Measurements from ENCODE around the gene CADPS. TPM values are rescaled to one million over a fixed set of nuclear protein-coding genes. Genes with fewer than 3 reads are reported as not detected.

CADPS gene
- total and polyA plus RNA-seq, 4 donors, result 0.13 to 0.99 (median 0.75) TPM; not detected in 1

DNA sequence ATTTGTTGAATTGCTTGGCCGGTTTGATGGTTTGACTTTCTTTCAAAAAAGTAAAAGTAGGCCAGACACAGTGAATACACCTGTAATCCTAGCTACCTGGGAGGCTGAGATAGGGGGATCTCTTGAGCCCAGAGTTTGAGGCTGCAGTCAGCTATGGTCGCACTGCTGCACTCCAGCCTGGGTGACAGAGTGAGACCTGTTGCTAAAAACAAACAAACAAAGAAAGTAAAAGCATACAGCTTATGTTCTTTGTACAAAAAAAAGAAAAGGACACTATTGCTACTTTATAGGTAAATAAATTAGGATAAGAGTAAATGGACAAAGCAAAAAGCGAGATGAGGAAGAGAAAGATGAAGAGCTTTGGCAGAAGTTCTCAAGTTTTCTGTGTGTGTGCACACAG, 488.0 kb downstream of the CADPS start:
- Histone ChIP-seq H3K4me3 (ENCODE audit: low read length in 2 of 2) (no peak overlapping the region), H3K27ac (ENCODE audit: low read depth in 1 of 2, low read length in 2 of 2) (no peak overlapping the region), H3K4me1 (ENCODE audit: control insufficient read depth in 1 of 2, insufficient read depth in 2 of 2, low read length in 2 of 2) (no peaks in the 10 kb centered on the region), H3K9me3 (ENCODE audit: control insufficient read depth, low read length) (peaks cover 4% of the 10 kb centered on the region), H3K36me3 (ENCODE audit: control insufficient read depth in 1 of 2, insufficient read depth in 2 of 2, low read length in 1 of 2) (no peaks in the 10 kb centered on the region), H3K27me3 (ENCODE audit: control insufficient read depth in 1 of 2, insufficient read depth in 2 of 2, low read length in 1 of 2) (no peaks in the 10 kb centered on the region)
- intact Hi-C loops (cut with DNase I), result no loop called here
- DNase-seq, result no peak
- no peak for ATAC-seq (ENCODE audit: low FRiP score)
- 75 to 82% methylated on average over 3 of the region's 3 CpGs for WGBS, 2 donors

DNA sequence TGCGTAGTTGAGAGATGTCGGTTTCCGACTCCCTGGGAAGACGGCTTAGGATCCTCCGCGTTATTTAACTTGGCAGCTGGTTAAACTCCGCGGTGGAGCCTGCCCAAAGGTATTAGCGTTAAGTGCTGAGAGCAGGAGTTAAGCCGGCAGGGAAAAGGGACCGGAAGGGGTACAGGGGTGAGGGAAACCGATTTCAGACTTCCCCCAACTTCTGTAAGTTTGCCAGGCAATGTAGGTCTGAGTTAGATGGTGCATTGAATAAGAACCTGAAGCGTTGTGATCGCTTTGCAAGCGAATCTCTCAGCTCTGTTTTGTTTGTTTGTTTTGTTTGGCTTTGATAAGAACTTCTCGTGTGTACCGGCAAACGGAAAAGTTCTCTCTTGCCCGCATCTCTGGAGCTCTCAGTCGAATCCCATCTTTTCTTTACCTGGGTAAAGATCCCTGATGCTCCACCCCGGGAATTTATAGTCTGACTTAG, 495.9 kb downstream of the CADPS start:
- no peaks in the 10 kb centered on the region for H3K36me3 ChIP-seq (ENCODE audit: control insufficient read depth in 1 of 2, insufficient read depth in 2 of 2, low read length in 1 of 2)
- peaks cover 0 to 2% of the 10 kb centered on the region in 2 donors for H3K27me3 ChIP-seq (ENCODE audit: control insufficient read depth in 1 of 2, insufficient read depth in 2 of 2, low read length in 1 of 2)
- no peaks in the 10 kb centered on the region for H3K9me3 ChIP-seq (ENCODE audit: control insufficient read depth, low read length)
- 7% methylated on average over 21 of the region's 21 CpGs for WGBS, 2 donors
- ATAC-seq (ENCODE audit: low FRiP score) (no peak), DNase-seq (no peak)
- intact Hi-C loops (cut with DNase I), result no loop called here
- no peak overlapping the region for H3K27ac ChIP-seq (ENCODE audit: low read depth in 1 of 2, low read length in 2 of 2)
- no peak overlapping the region for H3K4me3 ChIP-seq (ENCODE audit: low read length in 2 of 2)
- no peaks in the 10 kb centered on the region for H3K4me1 ChIP-seq (ENCODE audit: control insufficient read depth in 1 of 2, insufficient read depth in 2 of 2, low read length in 2 of 2)

DNA sequence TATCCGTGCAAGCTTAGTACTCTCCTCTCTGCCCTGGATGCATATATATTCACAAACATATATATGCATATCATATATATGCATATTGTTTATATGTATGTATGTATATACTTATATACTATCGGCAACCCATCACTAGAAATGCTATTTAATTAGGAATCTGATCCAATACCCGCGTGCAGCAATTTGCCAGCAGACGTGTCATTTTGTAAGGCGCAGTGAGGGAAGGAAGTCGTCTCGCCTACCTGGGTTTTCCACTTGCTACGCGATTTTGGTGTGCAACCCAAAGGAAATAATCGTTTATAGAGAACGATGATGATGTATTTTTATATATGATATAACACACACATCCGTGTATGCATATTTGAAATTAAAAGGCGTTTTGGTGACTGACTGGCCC, 496.3 kb downstream of the CADPS start:
- Histone ChIP-seq H3K4me1 (ENCODE audit: control insufficient read depth in 1 of 2, insufficient read depth in 2 of 2, low read length in 2 of 2) (no peaks in the 10 kb centered on the region), H3K27ac (ENCODE audit: low read depth in 1 of 2, low read length in 2 of 2) (no peak overlapping the region), H3K4me3 (ENCODE audit: low read length in 2 of 2) (no peak overlapping the region), H3K27me3 (ENCODE audit: control insufficient read depth in 1 of 2, insufficient read depth in 2 of 2, low read length in 1 of 2) (peaks cover 0 to 2% of the 10 kb centered on the region in 2 donors), H3K36me3 (ENCODE audit: control insufficient read depth in 1 of 2, insufficient read depth in 2 of 2, low read length in 1 of 2) (no peaks in the 10 kb centered on the region), H3K9me3 (ENCODE audit: control insufficient read depth, low read length) (no peaks in the 10 kb centered on the region)
- WGBS, 2 donors, result 13 to 14% methylated on average over 14 of the region's 14 CpGs
- no peak for ATAC-seq (ENCODE audit: low FRiP score)
- no peak for DNase-seq
- intact Hi-C loops (cut with DNase I), result no loop called here

DNA sequence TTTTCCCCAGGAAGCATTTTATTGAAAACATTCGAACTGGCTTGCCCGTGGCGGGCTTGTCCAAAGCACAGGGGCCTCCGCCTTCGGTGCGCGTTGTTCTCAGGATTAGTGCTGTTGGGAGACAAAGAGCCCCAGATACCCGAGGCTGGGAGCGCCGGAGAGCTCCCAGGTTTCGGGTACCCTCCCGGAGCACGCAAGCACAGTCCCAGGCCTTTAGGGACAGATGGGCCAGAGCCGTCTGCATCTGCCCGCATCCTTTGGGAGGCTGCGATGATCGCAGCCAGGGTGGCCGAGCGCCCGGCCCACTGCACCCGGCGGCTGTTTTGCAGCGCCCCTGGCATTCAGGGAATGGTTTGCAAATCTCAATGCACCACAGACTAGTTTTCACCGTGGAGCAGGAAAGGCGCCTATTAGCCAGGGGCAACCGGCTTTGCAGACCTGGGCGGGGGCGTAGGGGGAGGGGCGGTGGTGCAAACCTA, 496.9 kb downstream of the CADPS start:
- no peak overlapping the region for H3K27ac ChIP-seq (ENCODE audit: low read depth in 1 of 2, low read length in 2 of 2)
- intact Hi-C loops (cut with DNase I), result no loop called here
- ATAC-seq (ENCODE audit: low FRiP score) (no peak), DNase-seq (no peak)
- no peak overlapping the region for H3K4me3 ChIP-seq (ENCODE audit: low read length in 2 of 2)
- no peaks in the 10 kb centered on the region for H3K36me3 ChIP-seq (ENCODE audit: control insufficient read depth in 1 of 2, insufficient read depth in 2 of 2, low read length in 1 of 2)
- H3K27me3 ChIP-seq (ENCODE audit: control insufficient read depth in 1 of 2, insufficient read depth in 2 of 2, low read length in 1 of 2), result peaks cover 0 to 2% of the 10 kb centered on the region in 2 donors
- H3K9me3 ChIP-seq (ENCODE audit: control insufficient read depth, low read length), result no peaks in the 10 kb centered on the region
- H3K4me1 ChIP-seq (ENCODE audit: control insufficient read depth in 1 of 2, insufficient read depth in 2 of 2, low read length in 2 of 2), result no peaks in the 10 kb centered on the region
- WGBS, 2 donors, result 2 to 4% methylated on average over 29 of the region's 29 CpGs

DNA sequence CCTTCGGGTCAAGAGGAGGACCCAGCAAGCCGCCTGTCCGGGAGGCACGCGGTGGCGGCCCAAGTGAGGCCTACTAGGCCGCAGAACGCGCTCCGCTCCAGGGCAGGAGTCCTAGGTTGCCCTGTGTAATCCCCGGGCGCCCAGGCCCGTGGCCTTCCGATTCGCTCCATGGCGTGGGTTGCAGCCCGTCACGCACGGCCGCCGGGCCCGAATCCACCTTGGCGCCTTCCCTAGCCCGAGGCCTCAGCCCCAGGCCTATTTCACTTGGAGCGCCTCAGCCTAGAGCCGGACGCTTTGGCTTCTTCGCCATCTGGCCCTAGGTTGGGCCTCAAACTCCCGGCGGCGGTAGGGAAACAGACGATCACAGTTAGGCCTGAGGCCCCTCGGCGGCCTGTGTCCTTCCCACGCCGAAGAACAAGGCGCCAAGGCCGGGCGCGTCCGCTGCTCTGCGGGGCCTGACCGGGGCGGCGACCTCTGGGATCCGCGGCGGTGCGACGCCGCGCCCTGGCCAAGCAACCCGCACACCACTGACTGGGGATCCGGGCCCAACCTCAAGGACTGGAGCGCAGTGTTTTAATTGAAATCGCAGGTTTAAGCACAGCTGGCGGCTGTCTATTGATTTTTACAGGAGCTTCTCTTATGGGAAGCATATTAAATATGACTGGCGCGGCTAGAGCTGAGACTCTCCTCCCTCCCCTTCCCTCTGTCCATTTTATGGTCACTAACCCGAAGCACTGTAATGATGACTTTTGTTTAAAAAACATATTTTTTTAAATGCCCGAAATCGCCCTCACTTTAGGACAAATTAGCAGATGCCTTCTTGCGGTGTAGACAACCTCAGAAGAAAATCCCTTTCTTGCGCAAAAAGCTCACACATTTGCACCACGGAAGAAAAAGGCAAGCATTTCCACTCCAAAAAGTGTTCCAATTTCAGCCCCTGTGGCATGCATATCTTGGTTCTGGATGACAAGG, 498.0 kb downstream of the CADPS start:
- WGBS, 2 donors, result 35 to 36% methylated on average over 63 to 65 of the region's 65 CpGs
- Histone ChIP-seq H3K36me3 (ENCODE audit: control insufficient read depth in 1 of 2, insufficient read depth in 2 of 2, low read length in 1 of 2) (no peaks in the 10 kb centered on the region), H3K4me3 (ENCODE audit: low read length in 2 of 2) (no peak overlapping the region), H3K27ac (ENCODE audit: low read depth in 1 of 2, low read length in 2 of 2) (no peak overlapping the region), H3K4me1 (ENCODE audit: control insufficient read depth in 1 of 2, insufficient read depth in 2 of 2, low read length in 2 of 2) (no peaks in the 10 kb centered on the region), H3K27me3 (ENCODE audit: control insufficient read depth in 1 of 2, insufficient read depth in 2 of 2, low read length in 1 of 2) (peaks cover 0 to 2% of the 10 kb centered on the region in 2 donors), H3K9me3 (ENCODE audit: control insufficient read depth, low read length) (no peaks in the 10 kb centered on the region)
- DNase-seq (no peak), ATAC-seq (ENCODE audit: low FRiP score) (no peak)
- intact Hi-C loops (cut with DNase I), result no loop called here

DNA sequence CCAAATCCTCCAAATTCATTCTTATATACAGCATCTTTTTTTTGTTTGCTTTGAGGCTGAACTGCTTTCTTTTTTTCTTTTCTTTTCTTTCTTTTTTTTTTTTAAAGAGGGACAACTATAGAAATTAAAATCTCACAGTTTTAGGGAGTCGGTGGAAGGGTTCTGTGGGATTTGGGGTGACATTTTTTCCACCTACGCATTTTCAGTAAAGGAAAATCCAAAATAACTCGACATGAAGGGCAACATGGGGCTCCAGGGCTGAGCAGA, 498.8 kb downstream of the CADPS start:
- no peak for ATAC-seq (ENCODE audit: low FRiP score)
- Histone ChIP-seq H3K9me3 (ENCODE audit: control insufficient read depth, low read length) (no peaks in the 10 kb centered on the region), H3K27ac (ENCODE audit: low read depth in 1 of 2, low read length in 2 of 2) (no peak overlapping the region), H3K4me3 (ENCODE audit: low read length in 2 of 2) (no peak overlapping the region), H3K27me3 (ENCODE audit: control insufficient read depth in 1 of 2, insufficient read depth in 2 of 2, low read length in 1 of 2) (no peaks in the 10 kb centered on the region), H3K4me1 (ENCODE audit: control insufficient read depth in 1 of 2, insufficient read depth in 2 of 2, low read length in 2 of 2) (no peaks in the 10 kb centered on the region), H3K36me3 (ENCODE audit: control insufficient read depth in 1 of 2, insufficient read depth in 2 of 2, low read length in 1 of 2) (no peaks in the 10 kb centered on the region)
- 61 to 64% methylated on average over 3 of the region's 3 CpGs for WGBS, 2 donors
- intact Hi-C loops (cut with DNase I), result no loop called here
- no peak for DNase-seq

DNA sequence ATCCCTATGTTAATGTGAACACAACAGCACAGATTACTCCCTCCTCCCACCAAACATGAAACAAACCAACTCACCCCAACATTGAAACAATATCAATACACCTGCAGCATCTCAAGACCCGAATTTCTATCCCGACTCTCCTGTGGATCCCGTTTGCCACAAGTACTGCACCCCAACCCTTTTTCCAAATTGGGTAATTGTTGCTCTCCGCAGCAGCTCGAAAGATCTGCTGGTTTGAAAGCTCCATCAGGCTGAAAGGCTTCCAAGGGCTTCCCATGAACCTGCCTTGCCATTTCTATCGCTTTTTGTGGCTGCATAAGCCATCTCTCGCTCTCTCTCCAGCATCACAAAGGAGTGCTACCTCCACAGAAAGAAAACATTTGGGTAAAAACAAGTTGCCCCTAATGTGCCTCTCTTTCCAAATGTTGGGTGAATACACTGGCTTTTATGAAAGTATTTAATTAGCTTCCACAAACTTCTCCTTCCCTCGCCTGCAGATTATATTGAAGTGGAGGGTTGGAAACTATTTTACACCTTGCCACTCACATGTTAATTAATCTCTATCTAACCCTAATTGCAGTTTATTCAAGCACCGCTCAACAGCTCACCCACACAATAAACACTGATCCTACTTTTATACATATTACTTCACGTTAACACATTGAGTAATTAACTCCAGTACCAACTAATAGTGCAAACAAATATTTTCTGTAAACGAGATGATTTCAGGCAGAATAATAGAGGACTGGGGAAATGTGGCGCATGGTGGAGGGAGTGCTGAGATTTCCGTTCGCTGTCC, 499.4 kb downstream of the CADPS start:
- intact Hi-C loops (cut with DNase I), result no loop called here
- H3K9me3 ChIP-seq (ENCODE audit: control insufficient read depth, low read length), result no peaks in the 10 kb centered on the region
- H3K4me3 ChIP-seq (ENCODE audit: low read length in 2 of 2), result no peak overlapping the region
- H3K27ac ChIP-seq (ENCODE audit: low read depth in 1 of 2, low read length in 2 of 2), result no peak overlapping the region
- 34 to 39% methylated on average over 14 of the region's 14 CpGs for WGBS, 2 donors
- no peaks in the 10 kb centered on the region for H3K4me1 ChIP-seq (ENCODE audit: control insufficient read depth in 1 of 2, insufficient read depth in 2 of 2, low read length in 2 of 2)
- H3K27me3 ChIP-seq (ENCODE audit: control insufficient read depth in 1 of 2, insufficient read depth in 2 of 2, low read length in 1 of 2), result no peaks in the 10 kb centered on the region
- DNase-seq, result no peak
- no peak for ATAC-seq (ENCODE audit: low FRiP score)
- no peaks in the 10 kb centered on the region for H3K36me3 ChIP-seq (ENCODE audit: control insufficient read depth in 1 of 2, insufficient read depth in 2 of 2, low read length in 1 of 2)

DNA sequence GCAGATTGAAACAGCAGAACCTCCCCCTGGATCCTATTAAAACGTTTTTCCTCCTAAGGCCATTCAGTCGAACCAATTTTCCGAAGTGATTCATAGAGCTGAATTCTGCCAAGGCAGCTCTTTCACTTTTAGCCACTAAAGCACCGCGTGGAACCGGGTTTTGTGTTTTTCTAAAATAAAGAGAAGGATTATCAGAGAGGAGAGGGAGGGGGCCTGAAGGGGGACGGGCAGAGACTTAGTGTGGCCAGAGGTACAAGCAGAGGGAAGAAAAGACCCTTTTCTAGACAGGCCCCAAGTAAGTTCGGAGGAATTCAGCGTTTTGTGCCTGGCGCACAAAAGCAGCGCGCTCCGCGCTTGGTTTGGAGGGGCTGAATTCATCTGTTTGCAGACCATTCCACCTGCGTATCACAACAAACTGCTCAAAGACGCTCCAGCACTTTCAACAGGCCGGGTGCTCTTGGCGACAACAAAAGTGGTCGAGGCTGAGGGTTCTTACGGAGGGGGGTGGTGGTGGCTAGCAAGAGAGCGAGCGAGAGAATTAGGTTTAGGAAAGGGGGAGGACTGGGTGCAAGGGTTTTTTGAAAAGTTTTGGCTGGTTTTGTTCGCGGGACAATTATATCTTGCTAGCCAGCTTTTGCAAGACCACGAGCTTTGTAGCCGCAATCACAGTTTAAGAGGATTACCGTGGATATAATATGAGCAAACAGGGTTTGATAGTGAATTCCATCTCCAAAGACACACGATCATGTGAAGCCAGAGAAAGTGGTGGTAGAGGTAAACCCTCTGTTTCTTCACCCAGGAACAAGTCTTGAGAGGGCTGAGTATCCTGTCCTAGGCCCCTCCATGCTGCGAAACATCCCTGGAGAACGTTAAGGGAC, 500.6 kb downstream of the CADPS start:
- H3K36me3 ChIP-seq (ENCODE audit: control insufficient read depth in 1 of 2, insufficient read depth in 2 of 2, low read length in 1 of 2), result no peaks in the 10 kb centered on the region
- H3K27ac ChIP-seq (ENCODE audit: low read depth in 1 of 2, low read length in 2 of 2), result no peak overlapping the region
- no peak for ATAC-seq (ENCODE audit: low FRiP score)
- no peaks in the 10 kb centered on the region for H3K4me1 ChIP-seq (ENCODE audit: control insufficient read depth in 1 of 2, insufficient read depth in 2 of 2, low read length in 2 of 2)
- H3K9me3 ChIP-seq (ENCODE audit: control insufficient read depth, low read length), result no peaks in the 10 kb centered on the region
- intact Hi-C loops (cut with DNase I), result no loop called here
- DNase-seq, result no peak
- WGBS, 2 donors, result 3 to 7% methylated on average over 30 of the region's 30 CpGs
- no peaks in the 10 kb centered on the region for H3K27me3 ChIP-seq (ENCODE audit: control insufficient read depth in 1 of 2, insufficient read depth in 2 of 2, low read length in 1 of 2)
- H3K4me3 ChIP-seq (ENCODE audit: low read length in 2 of 2), result peak overlapping the region in 1 of 2 donors; percentile 42

Measured in aorta (tissue), 5 donors.